ENCODE data around the gene ARL8B.

The ARL8B gene

GRCh38 chr3:5188419-5189221 is 66.5 kb downstream of the ARL8B start:
- peak; percentile 69 for DNase-seq

DNA sequence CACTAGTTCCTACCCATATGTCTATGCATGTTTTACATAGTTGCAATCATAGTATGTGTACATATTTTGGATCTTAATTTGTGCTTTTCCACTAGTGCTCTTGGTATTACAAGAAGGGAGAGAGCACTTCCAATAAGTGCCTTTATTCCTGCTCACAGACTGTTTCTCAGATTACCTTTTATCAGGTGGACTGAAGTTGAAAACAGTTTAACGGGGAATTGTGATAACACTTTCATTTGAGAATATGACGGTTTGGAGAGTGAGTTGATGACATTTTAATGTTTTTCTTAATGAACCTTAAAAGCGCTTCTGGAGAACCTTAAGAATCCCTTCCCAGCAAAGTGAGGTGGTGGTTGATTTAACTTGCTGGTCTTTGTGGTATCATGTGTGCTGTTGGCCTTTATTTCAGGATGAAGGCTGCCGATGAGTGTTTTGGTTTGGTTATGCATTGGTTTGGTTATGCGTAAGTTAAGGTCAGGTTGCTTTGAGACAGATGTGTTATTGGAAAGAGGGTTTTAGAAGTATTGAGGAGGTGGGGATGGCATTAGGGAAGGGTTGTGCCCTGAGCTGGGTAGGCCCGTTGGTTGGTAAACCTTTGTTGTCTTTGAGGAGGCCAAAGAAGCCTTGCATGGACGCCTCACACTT is 68.2 kb downstream of the ARL8B start:
- DNase-seq = no peak

GRCh38 chr3:5191555-5192304 is 69.6 kb downstream of the ARL8B start:
- DNase-seq = peak; percentile 24

DNA sequence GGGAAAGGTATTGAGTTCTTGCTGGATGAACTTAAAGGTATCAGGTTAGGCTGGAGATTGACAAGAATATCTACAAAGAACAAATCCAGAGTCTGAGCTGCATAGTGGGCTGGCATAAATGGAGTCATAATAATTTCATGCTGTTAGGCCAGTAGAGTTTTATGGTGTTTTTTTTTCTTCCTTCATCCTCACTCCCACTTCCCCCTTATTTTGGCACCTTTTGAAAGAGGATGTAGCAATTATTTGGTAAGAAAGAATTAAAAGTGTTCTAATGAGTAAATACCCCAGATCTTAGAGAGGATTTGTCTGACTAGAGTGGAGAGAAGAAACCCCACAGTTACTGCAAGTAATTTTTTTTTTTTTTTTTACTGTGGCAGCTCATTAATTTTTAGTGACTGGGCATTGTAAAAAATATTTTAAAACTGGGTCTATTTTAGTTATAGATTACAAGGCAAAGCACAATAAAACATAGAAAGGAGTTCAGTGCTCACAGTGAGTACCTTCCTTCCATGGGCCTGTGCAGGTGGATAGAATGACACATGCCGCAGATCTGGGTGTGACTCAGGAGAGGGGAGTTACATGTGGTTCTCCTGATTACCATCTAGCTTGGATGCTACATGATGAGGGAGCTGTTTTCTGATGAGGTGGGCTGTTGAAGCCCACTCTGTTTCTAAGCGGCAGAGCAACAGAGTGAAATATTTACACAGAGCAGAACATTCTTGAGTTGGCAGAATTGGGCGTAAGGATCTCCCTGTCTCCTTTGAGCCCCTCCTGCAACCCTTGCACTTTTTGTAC is 70.7 kb downstream of the ARL8B start:
- DNase-seq = no peak

DNA sequence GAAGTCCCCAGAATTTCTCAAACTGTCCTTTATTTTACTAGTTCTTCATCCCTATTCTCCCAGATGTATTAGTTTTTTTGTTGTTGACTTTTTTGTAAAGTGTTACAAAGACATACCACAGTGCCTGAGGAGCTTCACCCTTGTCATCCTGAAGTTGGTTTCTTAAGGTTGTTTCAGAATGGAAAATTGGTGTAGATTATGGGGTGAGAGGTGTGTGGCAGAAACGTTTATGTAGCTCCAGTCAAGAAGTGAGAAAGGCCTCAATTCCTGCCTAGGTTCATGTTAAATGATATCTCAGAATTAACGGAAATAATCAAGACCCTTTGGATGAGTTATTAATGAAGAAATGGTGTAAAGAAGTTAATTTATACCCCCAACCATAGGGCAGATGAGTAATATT is 72.2 kb downstream of the ARL8B start:
- no peak for DNase-seq

DNA sequence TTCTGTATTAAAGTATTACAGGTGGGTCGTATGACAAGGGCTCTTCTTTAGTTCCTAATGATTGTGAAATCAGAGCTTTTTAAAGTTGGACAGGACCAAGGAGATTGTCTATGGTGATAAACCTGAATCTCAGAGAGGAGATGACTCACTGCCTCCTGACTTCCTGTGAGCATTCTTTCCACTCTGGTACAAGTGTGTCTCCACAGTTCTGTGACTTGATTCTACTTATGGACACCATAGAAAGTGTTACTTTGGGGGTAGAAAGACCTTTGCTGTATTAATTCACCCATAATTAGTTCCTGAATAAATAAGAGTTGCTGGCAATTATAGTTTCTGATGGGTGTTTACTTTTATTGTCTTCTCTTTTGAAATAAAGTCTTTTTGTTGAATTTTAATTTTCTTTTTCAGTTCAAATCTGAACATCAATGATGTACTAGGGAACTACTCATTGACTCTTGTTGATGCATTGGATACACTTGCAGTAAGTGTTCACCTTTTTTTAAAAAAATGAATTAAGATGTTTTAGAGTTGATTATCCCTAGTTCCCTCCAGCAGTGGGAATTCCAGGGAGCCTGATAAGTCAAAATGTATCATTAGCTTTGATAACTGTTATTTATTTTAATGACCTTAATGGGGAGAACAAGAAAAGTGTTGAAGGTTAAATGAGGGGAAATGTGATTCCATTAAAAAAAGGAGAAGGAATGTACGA is 72.9 kb downstream of the ARL8B start:
- DNase-seq = peak; percentile 67

DNA sequence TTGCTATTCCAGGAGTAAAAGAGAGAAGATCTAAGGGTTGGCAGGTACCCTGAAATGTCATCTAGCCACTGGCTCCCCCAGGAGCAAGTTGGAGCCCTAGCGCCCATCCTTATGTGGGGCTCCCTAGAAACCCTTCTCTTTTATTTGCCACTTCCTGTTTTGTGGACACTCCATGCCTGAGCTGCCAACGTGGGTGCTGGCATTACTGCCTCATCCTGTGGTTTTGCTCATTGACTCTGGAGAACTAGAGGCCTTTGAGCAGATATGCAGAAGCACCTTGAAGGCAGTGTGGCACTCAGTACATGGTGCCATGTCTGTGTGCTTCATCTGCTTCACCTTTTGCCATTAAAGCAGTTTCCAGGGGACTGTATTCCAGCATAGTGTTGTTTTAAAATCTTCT is 73.5 kb downstream of the ARL8B start:
- DNase-seq = peak; percentile 46

- DNase-seq = no peak
These were observed 74.9 kb downstream of the ARL8B start for GRCh38 chr3:5197022-5197421.

- DNase-seq = peak; percentile 68
These were observed 75.6 kb downstream of the ARL8B start for GRCh38 chr3:5197470-5198312.

- DNase-seq = no peak
These were observed 76.2 kb downstream of the ARL8B start for GRCh38 chr3:5198313-5198677.

DNA sequence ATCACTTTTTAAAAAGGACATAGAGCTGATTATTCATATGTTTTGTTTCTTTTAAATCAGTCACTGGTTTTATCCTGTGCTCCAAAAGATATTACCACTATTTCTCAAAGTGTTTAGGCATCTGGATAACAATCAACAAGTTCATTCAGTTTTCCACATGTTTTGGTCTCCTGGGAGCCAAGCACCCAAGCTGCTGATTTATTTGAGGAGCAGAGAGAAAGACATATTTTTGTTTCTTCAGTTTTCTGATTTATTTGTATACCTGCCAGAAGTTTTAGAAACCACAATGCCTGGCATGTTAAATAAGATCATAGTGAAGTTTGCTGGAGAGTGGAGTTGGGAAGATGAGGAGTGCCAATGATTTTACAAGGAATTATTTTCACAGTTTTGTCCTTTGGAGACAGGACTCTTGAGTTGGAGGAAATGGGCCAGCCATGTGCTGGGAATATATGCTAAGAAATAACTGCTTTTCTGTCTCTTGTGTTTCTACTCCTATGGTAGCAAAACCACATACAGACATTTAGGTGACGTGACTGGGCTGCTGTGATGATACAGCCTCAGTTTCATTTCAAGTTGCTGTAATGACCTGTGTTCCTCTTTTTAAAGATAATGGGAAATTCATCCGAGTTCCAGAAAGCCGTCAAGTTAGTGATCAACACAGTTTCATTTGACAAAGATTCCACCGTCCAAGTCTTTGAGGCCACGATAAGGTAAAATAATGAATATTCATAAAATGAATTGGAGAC is 77.1 kb downstream of the ARL8B start:
- peak; percentile 30 for DNase-seq

- DNase-seq = no peak
These were observed 79.4 kb downstream of the ARL8B start for GRCh38 chr3:5201536-5201935.

- no peak for DNase-seq
These were observed 80.1 kb downstream of the ARL8B start for GRCh38 chr3:5202222-5202621.

GRCh38 chr3:5205165-5205941 is 83.3 kb downstream of the ARL8B start:
- DNase-seq = no peak

GRCh38 chr3:5210926-5211325 is 88.8 kb downstream of the ARL8B start:
- DNase-seq = no peak

DNA sequence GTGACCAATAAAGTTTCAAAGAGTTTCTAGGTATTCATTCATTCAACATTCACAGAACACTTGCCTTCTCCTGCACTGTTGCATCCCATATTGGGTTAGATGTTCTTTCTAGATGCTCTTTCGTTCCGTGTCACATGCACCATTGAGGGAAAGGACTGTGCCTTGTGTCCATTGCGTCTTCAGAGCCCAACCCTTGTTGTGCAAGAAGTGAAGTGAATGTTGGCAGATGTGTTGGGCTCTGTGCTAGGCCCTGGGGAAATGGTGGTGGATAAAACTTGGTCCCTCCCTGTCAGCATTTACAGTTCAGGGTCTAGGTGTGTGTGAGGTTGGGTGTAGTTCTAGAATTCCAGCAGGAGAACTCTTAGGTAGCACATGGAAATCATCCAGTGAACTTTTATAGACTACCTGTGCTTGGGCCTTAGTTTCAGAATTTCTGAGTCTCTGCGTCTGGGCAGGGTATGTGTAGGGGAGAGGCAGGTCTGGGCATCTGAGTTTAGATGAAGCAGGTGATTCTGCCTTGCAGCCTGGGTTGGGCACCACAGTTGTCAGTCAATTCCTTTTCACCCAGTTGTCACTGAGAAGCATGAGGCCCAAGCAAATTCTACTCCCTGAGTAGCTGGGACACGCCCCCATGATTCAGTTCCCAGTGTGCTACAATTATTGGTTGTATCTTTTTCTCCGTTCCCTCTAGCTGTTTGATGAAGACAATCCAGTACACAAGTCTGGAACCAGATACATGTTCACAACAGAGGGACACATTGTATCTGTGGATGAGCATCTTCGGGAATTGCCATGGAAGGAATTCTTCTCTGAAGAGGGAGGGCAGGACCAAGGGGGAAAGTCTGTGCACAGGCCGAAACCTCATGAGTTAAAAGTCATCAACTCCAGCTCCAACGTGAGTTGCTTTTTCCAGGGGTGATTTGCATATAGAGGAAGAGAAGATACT is 90.8 kb downstream of the ARL8B start:
- DNase-seq = no peak

- DNase-seq = no peak
These were observed 91.5 kb downstream of the ARL8B start for GRCh38 chr3:5213574-5213966.

GRCh38 chr3:5214352-5214751 is 92.3 kb downstream of the ARL8B start:
- DNase-seq = no peak
